Hypothalamus (tissue), 51 donors: ENCODE data around the gene SLC16A2.
"Not testable (repeated sequence)": the region's sequence is repeated elsewhere in the genome, so short reads cannot be mapped to it uniquely, and the experiment has no call there.

Source experiments
- DNase-seq, 51 donors: peaks; one replicate each; lab custom pipeline; 2025; lab: John Stamatoyannopoulos, UW

The SLC16A2 gene

GRCh38 chrX:74500555-74500954 lies 79.3 kb downstream of the SLC16A2 start:
- no peak for DNase-seq

GRCh38 chrX:74505437-74505836 lies 84.1 kb downstream of the SLC16A2 start:
- DNase-seq: no peak

- no peak for DNase-seq
Observed at GRCh38 chrX:74506317-74507115, 85.2 kb downstream of the SLC16A2 start.

GRCh38 chrX:74507191-74507590 lies 85.9 kb downstream of the SLC16A2 start:
- no peak for DNase-seq

GRCh38 chrX:74509989-74510388 lies 88.7 kb downstream of the SLC16A2 start:
- no peak for DNase-seq

- DNase-seq: no peak
Observed at GRCh38 chrX:74510401-74510800, 89.1 kb downstream of the SLC16A2 start.

- DNase-seq: no peak
Observed at GRCh38 chrX:74511704-74512103, 90.4 kb downstream of the SLC16A2 start.

- no peak for DNase-seq
Observed at GRCh38 chrX:74514384-74514783, 93.1 kb downstream of the SLC16A2 start.

- DNase-seq: no peak
Observed at GRCh38 chrX:74515356-74515755, 94.1 kb downstream of the SLC16A2 start.

- not testable (repeated sequence) for DNase-seq
Observed at GRCh38 chrX:74516013-74516412, 94.7 kb downstream of the SLC16A2 start.

- no peak for DNase-seq
Observed at GRCh38 chrX:74519870-74520269, 98.6 kb downstream of the SLC16A2 start.

- DNase-seq: no peak
Observed at GRCh38 chrX:74520291-74520690, 99.0 kb downstream of the SLC16A2 start.

- no peak for DNase-seq
Observed at GRCh38 chrX:74520896-74521295, 99.6 kb downstream of the SLC16A2 start.

GRCh38 chrX:74521961-74522751 lies 100.9 kb downstream of the SLC16A2 start:
- DNase-seq: no peak

- no peak for DNase-seq
Observed at GRCh38 chrX:74523224-74523623, 101.9 kb downstream of the SLC16A2 start.

- no peak for DNase-seq
Observed at GRCh38 chrX:74523870-74524735, 102.8 kb downstream of the SLC16A2 start.

- DNase-seq: no peak
Observed at GRCh38 chrX:74525116-74525515, 103.8 kb downstream of the SLC16A2 start.

GRCh38 chrX:74526764-74527163 lies 105.5 kb downstream of the SLC16A2 start:
- no peak for DNase-seq

- no peak for DNase-seq
Observed at GRCh38 chrX:74527350-74527749, 106.1 kb downstream of the SLC16A2 start.

- no peak for DNase-seq
Observed at GRCh38 chrX:74529311-74529710, 108.0 kb downstream of the SLC16A2 start.

- DNase-seq: no peak
Observed at GRCh38 chrX:74531081-74531480, 109.8 kb downstream of the SLC16A2 start.
